WTC11 (cell line): ENCODE data around the gene RHBDL1. TPM values are rescaled to one million over a fixed set of nuclear protein-coding genes. Genes with fewer than 3 reads are reported as not detected.

ENCODE experiments used
- ATAC-seq: fragments of 200-7000 bp; cut with Tn5 transposase; 2 replicates; pipeline ENCODE4 v1.10.0; 2021; ENCODE audit warnings: mild to moderate bottlenecking, moderate library complexity
- CTCF ChIA-PET: fragments of 300-600 bp; sonication (Branson Sonifier 250); formaldehyde crosslinking; loops from one replicate; lab custom pipeline; 2021; ENCODE audit warnings: antibody characterized with exemption; lab: Charles Lee
- POLR2A ChIA-PET: fragments of 350-600 bp; sonication (Branson Sonifier 250); formaldehyde crosslinking; loops from one replicate; lab custom pipeline; 2021; ENCODE audit warnings: antibody characterized with exemption; lab: Charles Lee
- DNase-seq: peaks from one replicate; pipeline ENCODE4 v3.0.0; 2021; ENCODE audit warnings: low spot score
- H3K27ac Mint-ChIP-seq: 2 replicates; pipeline ENCODE4 v1.8.0; 2021; ENCODE audit warnings: mixed read lengths
- H3K27me3 Mint-ChIP-seq: 2 replicates; pipeline ENCODE4 v1.8.0; 2021; ENCODE audit warnings: low read depth, mild to moderate bottlenecking, moderate library complexity, mixed read lengths
- H3K36me3 Mint-ChIP-seq: 2 replicates; pipeline ENCODE4 v1.8.0; 2021; ENCODE audit warnings: mixed read lengths
- H3K4me1 Mint-ChIP-seq: 2 replicates; pipeline ENCODE4 v1.8.0; 2022; ENCODE audit warnings: mixed read lengths
- H3K4me3 Mint-ChIP-seq: 2 replicates; pipeline ENCODE4 v1.8.0; 2021; ENCODE audit warnings: mild to moderate bottlenecking, moderate library complexity, mixed read lengths
- H3K9me3 Mint-ChIP-seq: 2 replicates; pipeline ENCODE4 v1.8.0; 2021; ENCODE audit warnings: mixed read lengths
- ATF1 ChIP-seq: sonication (generic); formaldehyde crosslinking; IDR thresholded peaks from 2 replicates; pipeline ENCODE4 v1.8.1; 2023; ENCODE audit warnings: mild to moderate bottlenecking, moderate library complexity, missing genetic modification reagents
- CREM ChIP-seq: sonication (generic); formaldehyde crosslinking; IDR thresholded peaks from 2 replicates; pipeline ENCODE4 v1.8.1; 2022; ENCODE audit warnings: mild to moderate bottlenecking, missing genetic modification reagents, moderate library complexity
- ETV6 ChIP-seq: sonication (generic); formaldehyde crosslinking; IDR thresholded peaks from 2 replicates; pipeline ENCODE4 v1.8.1; 2022; ENCODE audit warnings: mild to moderate bottlenecking, missing genetic modification reagents
- GRHL2 ChIP-seq: fragments of 250-450 bp; sonication (Bioruptor Pico); IDR thresholded peaks from 2 replicates; pipeline ENCODE4 v1.8.0; 2022; ENCODE audit warnings: mild to moderate bottlenecking, moderate library complexity; ENCODE audit not compliant: insufficient replicate concordance, severe bottlenecking
- NFATC4 ChIP-seq: fragments of 250-450 bp; sonication (Bioruptor Pico); IDR thresholded peaks from 2 replicates; pipeline ENCODE4 v1.9.0; 2021; ENCODE audit warnings: mild to moderate bottlenecking
- TCF7 ChIP-seq: sonication (generic); formaldehyde crosslinking; IDR thresholded peaks from 2 replicates; pipeline ENCODE4 v1.8.0; 2022; ENCODE audit warnings: mild to moderate bottlenecking, low read depth, missing genetic modification reagents, moderate library complexity
- ZNF263 ChIP-seq: sonication (generic); formaldehyde crosslinking; IDR thresholded peaks from 2 replicates; pipeline ENCODE4 v1.8.1; 2022; ENCODE audit warnings: low read depth, mild to moderate bottlenecking, moderate library complexity, missing genetic modification reagents
- ZNF396 ChIP-seq: fragments of 250-450 bp; sonication (Bioruptor Pico); IDR thresholded peaks from 2 replicates; pipeline ENCODE4 v1.8.0; 2021; ENCODE audit warnings: mild to moderate bottlenecking, moderate library complexity, borderline replicate concordance
- total RNA-seq: library from RNA; stranded (reverse); gene quantifications from 3 replicates; pipeline ENCODE4 v1.2.3, GENCODE V29; 2021
- TF ChIP-seq, protein P1 (sequence below): fragments of 250-450 bp; sonication (Bioruptor Pico); IDR thresholded peaks from 2 replicates; pipeline ENCODE4 v1.8.0; 2021; ENCODE audit warnings: mild to moderate bottlenecking
- TF ChIP-seq, protein P2 (sequence below): sonication (generic); formaldehyde crosslinking; IDR thresholded peaks from 2 replicates; pipeline ENCODE4 v1.8.1; 2022; ENCODE audit warnings: mild to moderate bottlenecking, missing genetic modification reagents, moderate library complexity, borderline replicate concordance
- TF ChIP-seq, protein P3 (sequence below): sonication (generic); formaldehyde crosslinking; IDR thresholded peaks from 2 replicates; pipeline ENCODE4 v1.8.1; 2023; ENCODE audit warnings: mild to moderate bottlenecking, missing genetic modification reagents
- TF ChIP-seq, protein P4 (sequence below): fragments of 250-450 bp; sonication (Bioruptor Pico); IDR thresholded peaks from 2 replicates; pipeline ENCODE4 v1.9.0; 2021; ENCODE audit warnings: mild to moderate bottlenecking
- TF ChIP-seq, protein P5 (sequence below): sonication (generic); formaldehyde crosslinking; conservative IDR thresholded peaks from 2 replicates; pipeline ENCODE4 v1.8.1; 2023; ENCODE audit warnings: mild to moderate bottlenecking, low read depth, missing genetic modification reagents, moderate library complexity
- TF ChIP-seq, protein P6 (sequence below): fragments of 250-450 bp; sonication (Bioruptor Pico); IDR thresholded peaks from 2 replicates; pipeline ENCODE4 v1.9.0; 2021; ENCODE audit warnings: moderate library complexity, mild to moderate bottlenecking, inconsistent platforms, borderline replicate concordance
- TF ChIP-seq, protein P7 (sequence below): sonication (generic); formaldehyde crosslinking; conservative IDR thresholded peaks from 2 replicates; pipeline ENCODE4 v1.8.1; 2022; ENCODE audit warnings: mild to moderate bottlenecking, missing genetic modification reagents
- TF ChIP-seq, protein P8 (sequence below): sonication (generic); formaldehyde crosslinking; IDR thresholded peaks from 2 replicates; pipeline ENCODE4 v1.8.1; 2022; ENCODE audit warnings: missing genetic modification reagents, borderline replicate concordance
- TF ChIP-seq, protein P9 (sequence below): fragments of 250-450 bp; sonication (Bioruptor Pico); IDR thresholded peaks from 2 replicates; pipeline ENCODE4 v1.9.0; 2021; ENCODE audit warnings: mild to moderate bottlenecking, borderline replicate concordance

The RHBDL1 gene
- total RNA-seq, 1 experiment from 2014 or later, result 8.2 TPM

DNA sequence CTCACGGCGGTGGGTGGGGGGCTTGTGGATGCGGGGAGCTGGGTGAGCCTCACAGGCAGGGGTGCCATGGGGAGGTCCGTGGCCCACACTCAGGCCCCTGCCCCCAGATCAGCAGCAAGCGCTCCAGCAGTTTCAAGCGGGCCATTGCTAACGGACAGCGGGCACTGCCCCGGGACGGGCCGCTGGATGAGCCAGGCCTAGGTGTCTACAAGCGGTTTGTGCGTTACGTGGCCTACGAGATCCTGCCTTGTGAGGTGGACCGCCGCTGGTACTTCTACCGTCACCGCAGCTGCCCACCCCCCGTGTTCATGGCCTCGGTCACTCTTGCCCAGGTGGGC, 1.1 kb downstream of the RHBDL1 start:
- Mint-ChIP-seq H3K9me3 (no peaks in the 10 kb centered on the region), H3K4me1 (peaks cover 21% of the 10 kb centered on the region), H3K36me3 (peaks cover 10% of the 10 kb centered on the region), H3K4me3 (no peak overlapping the region; the same call in 1 of the 2 replicates), H3K27me3 (no peaks in the 10 kb centered on the region), H3K27ac (no peak overlapping the region)
- ChIA-PET POLR2A (interaction anchor here (1.1 kb wide), 1 partner anchor 91 kb away, joined by 3 read pairs; no protein-coding TSS in a partner anchor), CTCF (interaction anchor here (0.5 to 2.8 kb wide), 12 partner anchors 9 to 1240 kb away, joined by 3 to 16 read pairs (median 6); partner anchors contain the start of genes RHOT2, WDR24 and WDR90)
- TF ChIP-seq, protein P1, sequence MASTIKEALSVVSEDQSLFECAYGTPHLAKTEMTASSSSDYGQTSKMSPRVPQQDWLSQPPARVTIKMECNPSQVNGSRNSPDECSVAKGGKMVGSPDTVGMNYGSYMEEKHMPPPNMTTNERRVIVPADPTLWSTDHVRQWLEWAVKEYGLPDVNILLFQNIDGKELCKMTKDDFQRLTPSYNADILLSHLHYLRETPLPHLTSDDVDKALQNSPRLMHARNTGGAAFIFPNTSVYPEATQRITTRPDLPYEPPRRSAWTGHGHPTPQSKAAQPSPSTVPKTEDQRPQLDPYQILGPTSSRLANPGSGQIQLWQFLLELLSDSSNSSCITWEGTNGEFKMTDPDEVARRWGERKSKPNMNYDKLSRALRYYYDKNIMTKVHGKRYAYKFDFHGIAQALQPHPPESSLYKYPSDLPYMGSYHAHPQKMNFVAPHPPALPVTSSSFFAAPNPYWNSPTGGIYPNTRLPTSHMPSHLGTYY, result no peak
- TF ChIP-seq ZNF396, result no peak
- TF ChIP-seq, protein P2, sequence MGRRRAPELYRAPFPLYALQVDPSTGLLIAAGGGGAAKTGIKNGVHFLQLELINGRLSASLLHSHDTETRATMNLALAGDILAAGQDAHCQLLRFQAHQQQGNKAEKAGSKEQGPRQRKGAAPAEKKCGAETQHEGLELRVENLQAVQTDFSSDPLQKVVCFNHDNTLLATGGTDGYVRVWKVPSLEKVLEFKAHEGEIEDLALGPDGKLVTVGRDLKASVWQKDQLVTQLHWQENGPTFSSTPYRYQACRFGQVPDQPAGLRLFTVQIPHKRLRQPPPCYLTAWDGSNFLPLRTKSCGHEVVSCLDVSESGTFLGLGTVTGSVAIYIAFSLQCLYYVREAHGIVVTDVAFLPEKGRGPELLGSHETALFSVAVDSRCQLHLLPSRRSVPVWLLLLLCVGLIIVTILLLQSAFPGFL, result no peak
- no peak for TF ChIP-seq GRHL2 (CRISPR knock-in tag)
- TF ChIP-seq CREM (CRISPR knock-in tag), result no peak
- TF ChIP-seq NFATC4 (CRISPR knock-in tag), result no peak
- TF ChIP-seq, protein P3, sequence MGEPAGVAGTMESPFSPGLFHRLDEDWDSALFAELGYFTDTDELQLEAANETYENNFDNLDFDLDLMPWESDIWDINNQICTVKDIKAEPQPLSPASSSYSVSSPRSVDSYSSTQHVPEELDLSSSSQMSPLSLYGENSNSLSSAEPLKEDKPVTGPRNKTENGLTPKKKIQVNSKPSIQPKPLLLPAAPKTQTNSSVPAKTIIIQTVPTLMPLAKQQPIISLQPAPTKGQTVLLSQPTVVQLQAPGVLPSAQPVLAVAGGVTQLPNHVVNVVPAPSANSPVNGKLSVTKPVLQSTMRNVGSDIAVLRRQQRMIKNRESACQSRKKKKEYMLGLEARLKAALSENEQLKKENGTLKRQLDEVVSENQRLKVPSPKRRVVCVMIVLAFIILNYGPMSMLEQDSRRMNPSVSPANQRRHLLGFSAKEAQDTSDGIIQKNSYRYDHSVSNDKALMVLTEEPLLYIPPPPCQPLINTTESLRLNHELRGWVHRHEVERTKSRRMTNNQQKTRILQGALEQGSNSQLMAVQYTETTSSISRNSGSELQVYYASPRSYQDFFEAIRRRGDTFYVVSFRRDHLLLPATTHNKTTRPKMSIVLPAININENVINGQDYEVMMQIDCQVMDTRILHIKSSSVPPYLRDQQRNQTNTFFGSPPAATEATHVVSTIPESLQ, result no peak
- TF ChIP-seq ATF1 (CRISPR knock-in tag), result no peak
- TF ChIP-seq TCF7, result no peak
- TF ChIP-seq, protein P4, sequence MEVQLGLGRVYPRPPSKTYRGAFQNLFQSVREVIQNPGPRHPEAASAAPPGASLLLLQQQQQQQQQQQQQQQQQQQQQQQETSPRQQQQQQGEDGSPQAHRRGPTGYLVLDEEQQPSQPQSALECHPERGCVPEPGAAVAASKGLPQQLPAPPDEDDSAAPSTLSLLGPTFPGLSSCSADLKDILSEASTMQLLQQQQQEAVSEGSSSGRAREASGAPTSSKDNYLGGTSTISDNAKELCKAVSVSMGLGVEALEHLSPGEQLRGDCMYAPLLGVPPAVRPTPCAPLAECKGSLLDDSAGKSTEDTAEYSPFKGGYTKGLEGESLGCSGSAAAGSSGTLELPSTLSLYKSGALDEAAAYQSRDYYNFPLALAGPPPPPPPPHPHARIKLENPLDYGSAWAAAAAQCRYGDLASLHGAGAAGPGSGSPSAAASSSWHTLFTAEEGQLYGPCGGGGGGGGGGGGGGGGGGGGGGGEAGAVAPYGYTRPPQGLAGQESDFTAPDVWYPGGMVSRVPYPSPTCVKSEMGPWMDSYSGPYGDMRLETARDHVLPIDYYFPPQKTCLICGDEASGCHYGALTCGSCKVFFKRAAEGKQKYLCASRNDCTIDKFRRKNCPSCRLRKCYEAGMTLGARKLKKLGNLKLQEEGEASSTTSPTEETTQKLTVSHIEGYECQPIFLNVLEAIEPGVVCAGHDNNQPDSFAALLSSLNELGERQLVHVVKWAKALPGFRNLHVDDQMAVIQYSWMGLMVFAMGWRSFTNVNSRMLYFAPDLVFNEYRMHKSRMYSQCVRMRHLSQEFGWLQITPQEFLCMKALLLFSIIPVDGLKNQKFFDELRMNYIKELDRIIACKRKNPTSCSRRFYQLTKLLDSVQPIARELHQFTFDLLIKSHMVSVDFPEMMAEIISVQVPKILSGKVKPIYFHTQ (CRISPR knock-in tag), result no peak
- TF ChIP-seq ZNF263 (CRISPR knock-in tag), result no peak
- no peak for ATAC-seq
- DNase-seq, result no peak

DNA sequence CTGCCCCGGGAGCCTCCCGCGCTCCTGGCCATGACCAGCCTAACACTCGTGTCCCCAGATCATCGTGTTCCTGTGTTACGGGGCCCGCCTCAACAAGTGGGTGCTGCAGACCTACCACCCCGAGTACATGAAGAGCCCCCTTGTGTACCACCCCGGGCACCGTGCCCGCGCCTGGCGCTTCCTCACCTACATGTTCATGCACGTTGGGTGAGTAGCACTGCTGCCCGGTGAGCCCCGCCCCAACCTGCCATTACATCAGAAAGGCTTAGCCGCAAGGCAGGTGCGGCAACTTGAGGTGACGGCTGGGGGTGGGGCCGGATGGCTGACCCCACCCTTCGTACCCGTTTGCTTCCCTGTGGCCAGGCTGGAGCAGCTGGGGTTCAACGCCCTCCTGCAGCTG, 1.4 kb downstream of the RHBDL1 start:
- ATAC-seq (no peak), DNase-seq (no peak)
- CTCF ChIA-PET, result interaction anchor here (0.5 to 2.8 kb wide), 8 partner anchors 9 to 1240 kb away, joined by 3 to 11 read pairs (median 6); partner anchors contain the start of gene RHOT2
- Mint-ChIP-seq H3K4me3 (no peak overlapping the region; the same call in 1 of the 2 replicates), H3K4me1 (peaks cover 24% of the 10 kb centered on the region), H3K27me3 (no peaks in the 10 kb centered on the region), H3K36me3 (peaks cover 14% of the 10 kb centered on the region), H3K9me3 (no peaks in the 10 kb centered on the region), H3K27ac (no peak overlapping the region)
- POLR2A ChIA-PET, result interaction anchor here (1.1 kb wide), 1 partner anchor 92 kb away, joined by 3 read pairs; no protein-coding TSS in a partner anchor
- TF ChIP-seq ATF1 (CRISPR knock-in tag) (no peak), ETV6 (CRISPR knock-in tag) (no peak)
- TF ChIP-seq, protein P5, sequence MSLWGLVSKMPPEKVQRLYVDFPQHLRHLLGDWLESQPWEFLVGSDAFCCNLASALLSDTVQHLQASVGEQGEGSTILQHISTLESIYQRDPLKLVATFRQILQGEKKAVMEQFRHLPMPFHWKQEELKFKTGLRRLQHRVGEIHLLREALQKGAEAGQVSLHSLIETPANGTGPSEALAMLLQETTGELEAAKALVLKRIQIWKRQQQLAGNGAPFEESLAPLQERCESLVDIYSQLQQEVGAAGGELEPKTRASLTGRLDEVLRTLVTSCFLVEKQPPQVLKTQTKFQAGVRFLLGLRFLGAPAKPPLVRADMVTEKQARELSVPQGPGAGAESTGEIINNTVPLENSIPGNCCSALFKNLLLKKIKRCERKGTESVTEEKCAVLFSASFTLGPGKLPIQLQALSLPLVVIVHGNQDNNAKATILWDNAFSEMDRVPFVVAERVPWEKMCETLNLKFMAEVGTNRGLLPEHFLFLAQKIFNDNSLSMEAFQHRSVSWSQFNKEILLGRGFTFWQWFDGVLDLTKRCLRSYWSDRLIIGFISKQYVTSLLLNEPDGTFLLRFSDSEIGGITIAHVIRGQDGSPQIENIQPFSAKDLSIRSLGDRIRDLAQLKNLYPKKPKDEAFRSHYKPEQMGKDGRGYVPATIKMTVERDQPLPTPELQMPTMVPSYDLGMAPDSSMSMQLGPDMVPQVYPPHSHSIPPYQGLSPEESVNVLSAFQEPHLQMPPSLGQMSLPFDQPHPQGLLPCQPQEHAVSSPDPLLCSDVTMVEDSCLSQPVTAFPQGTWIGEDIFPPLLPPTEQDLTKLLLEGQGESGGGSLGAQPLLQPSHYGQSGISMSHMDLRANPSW (CRISPR knock-in tag), result no peak
- TF ChIP-seq, protein P6, sequence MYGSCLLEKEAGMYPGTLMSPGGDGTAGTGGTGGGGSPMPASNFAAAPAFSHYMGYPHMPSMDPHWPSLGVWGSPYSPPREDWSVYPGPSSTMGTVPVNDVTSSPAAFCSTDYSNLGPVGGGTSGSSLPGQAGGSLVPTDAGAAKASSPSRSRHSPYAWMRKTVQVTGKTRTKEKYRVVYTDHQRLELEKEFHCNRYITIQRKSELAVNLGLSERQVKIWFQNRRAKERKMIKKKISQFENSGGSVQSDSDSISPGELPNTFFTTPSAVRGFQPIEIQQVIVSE, result no peak
- TF ChIP-seq, protein P7, sequence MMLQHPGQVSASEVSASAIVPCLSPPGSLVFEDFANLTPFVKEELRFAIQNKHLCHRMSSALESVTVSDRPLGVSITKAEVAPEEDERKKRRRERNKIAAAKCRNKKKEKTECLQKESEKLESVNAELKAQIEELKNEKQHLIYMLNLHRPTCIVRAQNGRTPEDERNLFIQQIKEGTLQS (CRISPR knock-in tag), result no peak
- TF ChIP-seq, protein P8, sequence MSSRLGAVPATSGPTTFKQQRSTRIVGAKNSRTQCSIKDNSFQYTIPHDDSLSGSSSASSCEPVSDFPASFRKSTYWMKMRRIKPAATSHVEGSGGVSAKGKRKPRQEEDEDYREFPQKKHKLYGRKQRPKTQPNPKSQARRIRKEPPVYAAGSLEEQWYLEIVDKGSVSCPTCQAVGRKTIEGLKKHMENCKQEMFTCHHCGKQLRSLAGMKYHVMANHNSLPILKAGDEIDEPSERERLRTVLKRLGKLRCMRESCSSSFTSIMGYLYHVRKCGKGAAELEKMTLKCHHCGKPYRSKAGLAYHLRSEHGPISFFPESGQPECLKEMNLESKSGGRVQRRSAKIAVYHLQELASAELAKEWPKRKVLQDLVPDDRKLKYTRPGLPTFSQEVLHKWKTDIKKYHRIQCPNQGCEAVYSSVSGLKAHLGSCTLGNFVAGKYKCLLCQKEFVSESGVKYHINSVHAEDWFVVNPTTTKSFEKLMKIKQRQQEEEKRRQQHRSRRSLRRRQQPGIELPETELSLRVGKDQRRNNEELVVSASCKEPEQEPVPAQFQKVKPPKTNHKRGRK, result no peak
- TF ChIP-seq, protein P9, sequence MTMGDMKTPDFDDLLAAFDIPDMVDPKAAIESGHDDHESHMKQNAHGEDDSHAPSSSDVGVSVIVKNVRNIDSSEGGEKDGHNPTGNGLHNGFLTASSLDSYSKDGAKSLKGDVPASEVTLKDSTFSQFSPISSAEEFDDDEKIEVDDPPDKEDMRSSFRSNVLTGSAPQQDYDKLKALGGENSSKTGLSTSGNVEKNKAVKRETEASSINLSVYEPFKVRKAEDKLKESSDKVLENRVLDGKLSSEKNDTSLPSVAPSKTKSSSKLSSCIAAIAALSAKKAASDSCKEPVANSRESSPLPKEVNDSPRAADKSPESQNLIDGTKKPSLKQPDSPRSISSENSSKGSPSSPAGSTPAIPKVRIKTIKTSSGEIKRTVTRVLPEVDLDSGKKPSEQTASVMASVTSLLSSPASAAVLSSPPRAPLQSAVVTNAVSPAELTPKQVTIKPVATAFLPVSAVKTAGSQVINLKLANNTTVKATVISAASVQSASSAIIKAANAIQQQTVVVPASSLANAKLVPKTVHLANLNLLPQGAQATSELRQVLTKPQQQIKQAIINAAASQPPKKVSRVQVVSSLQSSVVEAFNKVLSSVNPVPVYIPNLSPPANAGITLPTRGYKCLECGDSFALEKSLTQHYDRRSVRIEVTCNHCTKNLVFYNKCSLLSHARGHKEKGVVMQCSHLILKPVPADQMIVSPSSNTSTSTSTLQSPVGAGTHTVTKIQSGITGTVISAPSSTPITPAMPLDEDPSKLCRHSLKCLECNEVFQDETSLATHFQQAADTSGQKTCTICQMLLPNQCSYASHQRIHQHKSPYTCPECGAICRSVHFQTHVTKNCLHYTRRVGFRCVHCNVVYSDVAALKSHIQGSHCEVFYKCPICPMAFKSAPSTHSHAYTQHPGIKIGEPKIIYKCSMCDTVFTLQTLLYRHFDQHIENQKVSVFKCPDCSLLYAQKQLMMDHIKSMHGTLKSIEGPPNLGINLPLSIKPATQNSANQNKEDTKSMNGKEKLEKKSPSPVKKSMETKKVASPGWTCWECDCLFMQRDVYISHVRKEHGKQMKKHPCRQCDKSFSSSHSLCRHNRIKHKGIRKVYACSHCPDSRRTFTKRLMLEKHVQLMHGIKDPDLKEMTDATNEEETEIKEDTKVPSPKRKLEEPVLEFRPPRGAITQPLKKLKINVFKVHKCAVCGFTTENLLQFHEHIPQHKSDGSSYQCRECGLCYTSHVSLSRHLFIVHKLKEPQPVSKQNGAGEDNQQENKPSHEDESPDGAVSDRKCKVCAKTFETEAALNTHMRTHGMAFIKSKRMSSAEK (CRISPR knock-in tag), result no peak
